GM10847 (cell line): ENCODE results near the gene GNB1.

ENCODE experiments used
- POLR2A ChIP-seq: IDR thresholded peaks from 2 replicates; pipeline ENCODE4 v1.6.1; 2011; ENCODE audit not compliant: insufficient read length; ENCODE audit errors: extremely low read depth

Gene GNB1

GRCh38 chr1:1836119-1836518 is 54.8 kb downstream of the GNB1 start:
- no peak for TF ChIP-seq POLR2A

DNA sequence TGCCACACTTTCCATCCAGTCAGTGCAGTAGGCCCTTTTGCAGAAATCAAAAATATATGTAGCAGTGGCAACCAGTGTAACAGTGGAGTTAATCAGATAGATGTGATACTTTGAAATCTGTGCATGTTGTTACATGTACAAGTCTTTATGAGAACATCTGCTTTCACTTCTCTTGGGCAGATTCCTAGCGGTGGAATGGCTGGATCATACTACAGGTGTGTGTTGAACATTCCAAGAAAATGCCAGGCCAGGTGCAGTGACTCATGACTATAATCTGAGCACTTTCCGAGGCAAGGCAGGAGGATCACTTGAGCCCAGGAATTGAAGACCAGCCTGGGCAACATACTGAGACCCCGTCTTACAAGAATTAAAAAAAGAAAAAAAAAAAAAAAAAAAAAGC is 55.3 kb downstream of the GNB1 start:
- no peak for TF ChIP-seq POLR2A

DNA sequence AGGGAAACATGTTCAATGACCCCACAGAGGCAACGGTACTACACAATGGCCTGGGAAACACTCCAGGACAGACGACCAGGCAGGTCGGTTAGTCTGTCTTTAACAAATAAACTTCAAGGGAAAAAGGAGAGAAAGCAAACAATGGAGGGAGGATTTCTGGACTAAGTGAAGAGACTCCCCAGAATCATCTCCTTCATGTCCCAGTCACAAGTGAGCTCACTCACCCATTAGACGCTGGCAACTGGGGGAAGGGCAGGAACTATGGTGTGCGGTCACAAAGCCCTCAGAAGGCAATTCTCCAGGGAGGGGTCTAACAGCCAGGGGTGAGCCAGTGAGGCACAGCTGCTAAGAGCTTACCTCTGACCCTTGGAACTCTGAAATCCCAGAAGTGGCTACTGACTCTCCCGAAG is 57.0 kb downstream of the GNB1 start:
- TF ChIP-seq POLR2A, result no peak

- no peak for TF ChIP-seq POLR2A
Observed at GRCh38 chr1:1833456-1833855, 57.4 kb downstream of the GNB1 start.

DNA sequence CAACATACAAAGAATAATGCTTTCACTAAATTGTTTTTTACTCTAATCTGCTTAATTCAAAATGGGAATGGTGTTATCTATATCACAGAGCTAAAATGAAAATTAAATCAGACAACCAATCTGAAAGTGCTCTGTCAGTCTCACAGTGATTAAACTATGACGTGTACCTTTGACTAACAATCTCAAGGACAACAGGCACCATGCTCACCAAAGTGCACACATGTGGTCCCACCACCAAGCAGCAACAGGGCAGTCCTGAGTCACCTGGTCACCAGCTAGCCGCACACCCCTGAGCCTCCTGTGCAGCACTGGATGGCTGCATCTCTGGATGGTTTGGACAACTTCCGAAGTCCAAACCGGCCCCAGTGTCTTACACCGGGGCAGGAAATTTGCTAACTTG is 58.1 kb downstream of the GNB1 start:
- no peak for TF ChIP-seq POLR2A

DNA sequence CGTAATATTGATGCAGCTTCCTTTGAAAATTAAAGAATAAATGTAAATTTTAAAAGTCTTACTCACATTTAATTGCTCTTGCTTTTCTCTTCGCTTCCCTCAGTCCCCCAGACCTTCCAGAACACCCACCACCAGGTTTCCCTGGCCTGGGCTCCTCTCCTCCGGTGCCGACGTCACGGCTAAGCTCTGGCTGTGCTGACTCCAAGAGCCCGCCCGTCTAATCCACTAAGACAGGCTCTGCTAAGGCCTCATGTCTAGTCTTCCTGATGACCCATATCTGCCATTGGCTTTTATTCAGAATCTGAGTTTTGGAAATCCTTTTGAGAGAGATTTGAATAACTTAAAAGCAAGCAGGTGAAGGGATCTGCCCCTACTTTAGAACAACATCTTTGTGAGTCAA is 58.7 kb downstream of the GNB1 start:
- no peak for TF ChIP-seq POLR2A

GRCh38 chr1:1827089-1827848 is 63.6 kb downstream of the GNB1 start:
- no peak for TF ChIP-seq POLR2A

- no peak for TF ChIP-seq POLR2A
Observed at GRCh38 chr1:1826356-1827088, 64.4 kb downstream of the GNB1 start.

DNA sequence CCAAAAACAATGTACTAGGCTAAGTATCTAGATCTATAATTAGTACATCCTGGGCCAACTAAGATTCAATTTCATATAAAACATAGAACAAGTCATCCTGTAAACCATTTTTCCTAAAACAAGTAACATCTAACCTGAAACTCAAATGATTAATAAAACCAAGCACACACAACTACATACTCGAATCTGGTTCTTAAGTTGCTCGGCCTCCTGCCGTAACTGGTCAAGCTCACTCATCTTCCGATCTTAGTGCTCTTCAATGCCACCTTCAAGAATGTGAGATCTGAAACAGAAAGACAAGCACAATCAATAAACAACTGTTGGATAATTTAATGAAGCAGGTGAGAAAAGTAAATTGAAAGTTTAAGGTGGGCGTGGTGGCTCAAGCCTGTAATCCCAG is 65.7 kb downstream of the GNB1 start:
- TF ChIP-seq POLR2A, result no peak

DNA sequence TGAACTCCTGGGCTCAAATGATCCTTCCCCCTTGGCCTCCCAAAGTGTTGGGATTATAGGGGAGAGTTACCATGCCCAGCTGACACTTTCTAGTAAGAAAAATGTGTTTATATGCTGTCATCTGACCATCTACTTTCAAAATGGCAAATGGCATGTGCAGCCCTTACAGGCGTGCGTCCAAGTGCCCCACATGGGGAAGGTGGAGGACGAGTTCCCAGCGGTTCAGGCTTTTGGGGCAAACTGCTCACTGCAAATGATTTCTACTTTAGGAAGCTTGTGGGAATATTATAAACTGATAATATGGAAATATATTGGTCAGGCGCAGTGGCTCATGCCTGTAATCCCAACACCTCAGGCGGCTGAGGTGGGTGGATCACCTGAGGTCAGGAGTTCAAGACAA is 71.1 kb downstream of the GNB1 start:
- TF ChIP-seq POLR2A, result no peak

- no peak for TF ChIP-seq POLR2A
Observed at GRCh38 chr1:1817221-1817620, 73.7 kb downstream of the GNB1 start.

- TF ChIP-seq POLR2A, result no peak
Observed at GRCh38 chr1:1815606-1816281, 75.1 kb downstream of the GNB1 start.

DNA sequence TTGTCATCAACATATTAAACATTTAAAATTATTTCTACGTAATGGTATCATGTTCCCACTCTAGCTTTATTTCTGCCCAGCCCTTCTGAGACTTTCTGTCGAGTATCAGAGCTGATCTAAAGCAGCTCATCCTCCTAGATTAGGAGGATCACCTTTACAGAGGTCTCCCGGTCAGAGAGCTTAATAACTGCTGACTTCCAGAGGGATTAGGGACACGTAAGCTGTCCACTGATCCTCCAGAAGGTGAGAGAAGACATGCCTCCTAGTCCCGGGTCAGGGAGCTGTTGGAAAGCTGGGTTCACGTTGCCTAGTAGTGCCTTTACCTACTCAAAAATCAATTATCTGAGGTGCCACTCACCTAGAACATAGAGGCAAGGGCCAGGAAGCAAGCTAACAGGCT is 81.4 kb downstream of the GNB1 start:
- TF ChIP-seq POLR2A, result no peak

DNA sequence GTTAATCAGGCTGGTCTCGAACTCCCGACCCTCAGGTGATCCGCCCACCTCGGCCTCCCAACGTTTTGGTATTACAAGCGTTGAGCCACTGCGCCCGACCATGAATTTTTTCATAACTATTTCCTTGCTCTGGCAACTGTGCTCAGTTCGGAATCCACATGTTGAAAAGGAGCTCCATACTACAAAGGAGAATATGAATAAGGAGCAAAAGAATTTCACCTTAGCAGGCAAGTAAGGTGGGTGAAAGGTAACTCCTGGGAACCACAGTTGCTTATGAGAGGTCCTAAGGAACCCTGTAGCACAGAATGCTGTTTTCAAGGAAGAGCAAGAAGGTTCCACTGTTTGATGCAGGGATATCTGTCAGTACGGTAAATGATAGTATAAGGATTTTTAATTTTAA is 82.7 kb downstream of the GNB1 start:
- TF ChIP-seq POLR2A, result no peak

- no peak for TF ChIP-seq POLR2A
Observed at GRCh38 chr1:1806890-1807289, 84.0 kb downstream of the GNB1 start.

DNA sequence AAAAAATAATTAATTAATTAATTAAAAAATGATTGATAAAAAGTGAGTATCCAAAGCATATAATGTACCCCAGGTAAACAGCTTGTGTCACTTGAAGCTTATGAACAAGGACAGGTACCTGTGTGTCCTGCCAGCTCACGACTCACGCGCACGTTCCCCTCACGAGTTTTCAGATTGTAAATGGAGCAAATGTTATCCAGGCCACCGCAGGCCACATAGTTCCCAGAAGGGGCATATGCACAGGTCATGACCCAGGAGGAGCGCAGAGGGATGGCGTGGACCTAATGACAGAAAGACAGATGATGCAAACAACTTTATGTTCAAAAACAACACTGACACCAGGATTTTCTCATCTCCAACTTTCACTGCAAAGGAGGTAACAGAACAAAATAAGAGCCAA is 86.6 kb downstream of the GNB1 start:
- no peak for TF ChIP-seq POLR2A

- TF ChIP-seq POLR2A, result no peak
Observed at GRCh38 chr1:1802871-1803270, 88.0 kb downstream of the GNB1 start.

- TF ChIP-seq POLR2A, result no peak
Observed at GRCh38 chr1:1799716-1800115, 91.2 kb downstream of the GNB1 start.
